ENCODE measurements around the gene ANAPC7.
"Not testable (repeated sequence)": the region's sequence is repeated elsewhere in the genome, so short reads cannot be mapped to it uniquely, and the experiment has no call there.

ANAPC7 gene

GRCh38 chr12:110361216-110361615, 42.3 kb downstream of the ANAPC7 start:
- no peak for TF ChIP-seq ZFX (IDR thresholded peaks at IDR 0.05; ENCODE audit: borderline replicate concordance)
- TF ChIP-seq CTCF (IDR thresholded peaks at IDR 0.05) = no peak
- H3K27ac ChIP-seq = no peak overlapping the region

GRCh38 chr12:110358384-110359097, 45.0 kb downstream of the ANAPC7 start:
- not testable (repeated sequence) for H3K27ac ChIP-seq
- TF ChIP-seq CTCF (IDR thresholded peaks at IDR 0.05) = peak; percentile 23

- H3K27ac ChIP-seq = no peak overlapping the region
- TF ChIP-seq CTCF (IDR thresholded peaks at IDR 0.05) = peak; percentile 82
- no peak for TF ChIP-seq ZFX (IDR thresholded peaks at IDR 0.05; ENCODE audit: borderline replicate concordance)
Measured at GRCh38 chr12:110355073-110355472, 48.4 kb downstream of the ANAPC7 start.

GRCh38 chr12:110354172-110354780, 49.2 kb downstream of the ANAPC7 start:
- peak overlapping the region; percentile 25 for H3K27ac ChIP-seq
- TF ChIP-seq ZFX (IDR thresholded peaks at IDR 0.05; ENCODE audit: borderline replicate concordance) = no peak
- TF ChIP-seq CTCF (IDR thresholded peaks at IDR 0.05) = no peak

- peak overlapping the region; percentile 25; the same call in 1 of the 2 replicates for H3K27ac ChIP-seq
- TF ChIP-seq CTCF (IDR thresholded peaks at IDR 0.05) = no peak
- no peak for TF ChIP-seq ZFX (IDR thresholded peaks at IDR 0.05; ENCODE audit: borderline replicate concordance)
Measured at GRCh38 chr12:110353211-110353965, 50.1 kb downstream of the ANAPC7 start.

GRCh38 chr12:110352401-110352800, 51.1 kb downstream of the ANAPC7 start:
- TF ChIP-seq ZFX (IDR thresholded peaks at IDR 0.05; ENCODE audit: borderline replicate concordance) = no peak
- no peak for TF ChIP-seq CTCF (IDR thresholded peaks at IDR 0.05)

GRCh38 chr12:110351119-110351518, 52.4 kb downstream of the ANAPC7 start:
- no peak overlapping the region for H3K27ac ChIP-seq
- no peak for TF ChIP-seq CTCF (IDR thresholded peaks at IDR 0.05)
- TF ChIP-seq ZFX (IDR thresholded peaks at IDR 0.05; ENCODE audit: borderline replicate concordance) = no peak

More at GRCh38 chr12:110352401-110352800, 51.1 kb downstream of the ANAPC7 start:
- H3K27ac ChIP-seq = peak overlapping the region; percentile 4; the same call in 1 of the 2 replicates
